Endothelial cell of umbilical vein (primary cell): ENCODE measurements around the gene SDF2. TPM values are rescaled to one million over a fixed set of nuclear protein-coding genes. Genes with fewer than 3 reads are reported as not detected.
A peak's percentile ranks its signal among the peaks of the same experiment; 100 is the strongest.

Experiments used
- BruUV-seq: library from RNA; stranded (reverse); fragments of 400-500 nt; replicated peaks from 2 replicates; lab custom pipeline; 2021; lab: Mats Ljungman, UMichigan
- CTCF ChIA-PET: fragments of 300-600, 350-600 bp; sonication (Branson Sonifier 250); formaldehyde crosslinking; loops from one replicate; lab custom pipeline; 2021; ENCODE audit warnings: antibody characterized with exemption, inconsistent platforms; lab: Charles Lee
- POLR2A ChIA-PET: fragments of 300-600, 350-600 bp; sonication (Branson Sonifier 250); formaldehyde crosslinking; loops from one replicate; lab custom pipeline; 2021; ENCODE audit warnings: antibody characterized with exemption, inconsistent platforms; lab: Charles Lee
- DNase-seq: peaks from one replicate; pipeline ENCODE4 v3.0.0-alpha.2; 2011; ENCODE audit warnings: low read depth, low spot score
- FAIRE-seq: peaks from 2 replicates; lab custom pipeline; 2011; peaks lifted over from hg19 to GRCh38; lab: Jason Lieb, UNC
- H2AFZ ChIP-seq: 2 replicates; pipeline ENCODE4 v1.6.0; 2012; ENCODE audit warnings: low read depth, low read length, control low read depth, inconsistent platforms
- H3K27ac ChIP-seq: 2 replicates; pipeline ENCODE4 v1.5.1; 2011; ENCODE audit warnings: low read depth, mild to moderate bottlenecking, control low read depth, low read length, moderate library complexity; ENCODE audit not compliant: insufficient read depth
- H3K27me3 ChIP-seq, 2 experiments: 2 replicates each; pipeline versions ENCODE4 v1.6.0 to v1.6.1; 2011; ENCODE audit warnings: low read length in 2 of 2, mixed read lengths in 1 of 2; ENCODE audit not compliant: control insufficient read depth in 2 of 2, insufficient read depth in 2 of 2
- H3K36me3 ChIP-seq, 2 experiments: 2 replicates in 1 of 2; 3 replicates in 1 of 2; pipeline ENCODE4 v1.5.1; 2011; ENCODE audit warnings: low read length in 2 of 2, mild to moderate bottlenecking in 1 of 2, moderate library complexity in 1 of 2; ENCODE audit not compliant: control insufficient read depth in 2 of 2, insufficient read depth in 2 of 2; ENCODE audit errors: extremely low read depth in 1 of 2
- H3K4me1 ChIP-seq: 3 replicates; pipeline ENCODE4 v1.5.1; 2011; ENCODE audit warnings: mild to moderate bottlenecking, low read length; ENCODE audit not compliant: control insufficient read depth, insufficient read depth; ENCODE audit errors: extremely low read depth
- H3K4me2 ChIP-seq: 2 replicates; pipeline ENCODE4 v1.6.1; 2011; ENCODE audit warnings: low read length, control low read depth, mixed read lengths; ENCODE audit not compliant: insufficient read depth
- H3K4me3 ChIP-seq, 3 experiments: fragments of 200-600 bp in 1 of 3; sonication (generic), shearing (Covaris generic) in 1 of 3; replicated peaks in 1 of 3; 2 replicates each; pipeline ENCODE4 v1.5.1; 2011 to 2016; ENCODE audit warnings: control low read depth in 3 of 3, low read length in 3 of 3, mild to moderate bottlenecking in 2 of 3, inconsistent platforms in 1 of 3, low read depth in 1 of 3, moderate library complexity in 1 of 3; ENCODE audit not compliant: insufficient read depth in 1 of 3
- H3K79me2 ChIP-seq: 2 replicates; pipeline ENCODE4 v1.6.0; 2012; ENCODE audit warnings: low read length, inconsistent platforms; ENCODE audit not compliant: control insufficient read depth, insufficient read depth
- H3K9ac ChIP-seq: replicated peaks from 2 replicates; pipeline ENCODE3; 2011; ENCODE audit warnings: low read length, control low read depth; ENCODE audit not compliant: insufficient read depth; ENCODE audit errors: extremely low read depth
- H3K9me1 ChIP-seq: replicated peaks from 3 replicates; pipeline ENCODE4 v1.6.0; 2011; ENCODE audit warnings: mild to moderate bottlenecking, low read length; ENCODE audit not compliant: control insufficient read depth, insufficient read depth; ENCODE audit errors: extremely low read depth
- H3K9me3 ChIP-seq: replicated peaks from 2 replicates; pipeline ENCODE4 v1.5.1; 2012; ENCODE audit warnings: low read length, inconsistent platforms; ENCODE audit not compliant: control insufficient read depth, insufficient read depth
- H4K20me1 ChIP-seq: replicated peaks from 2 replicates; pipeline ENCODE3; 2011; ENCODE audit warnings: mild to moderate bottlenecking, low read length; ENCODE audit not compliant: control insufficient read depth, insufficient read depth; ENCODE audit errors: extremely low read depth
- FOS ChIP-seq: IDR thresholded peaks from 2 replicates; pipeline ENCODE4 v1.6.1; 2011; ENCODE audit warnings: mild to moderate bottlenecking, low read length, moderate library complexity, borderline replicate concordance; ENCODE audit not compliant: insufficient read depth
- GATA2 ChIP-seq: IDR thresholded peaks from 2 replicates; pipeline ENCODE4 v1.7.0; 2011; ENCODE audit warnings: low read depth, mild to moderate bottlenecking, moderate library complexity, mixed read lengths, low read length; ENCODE audit not compliant: insufficient read length, insufficient read depth
- JUN ChIP-seq: IDR thresholded peaks from 2 replicates; pipeline ENCODE4 v1.6.1; 2011; ENCODE audit warnings: borderline replicate concordance, low read depth; ENCODE audit not compliant: insufficient read length, insufficient read depth
- POLR2A ChIP-seq: IDR thresholded peaks from 2 replicates; pipeline ENCODE4 v1.6.1; 2012; ENCODE audit warnings: low read depth, mild to moderate bottlenecking, control low read depth, low read length
- dilution Hi-C: fragments of 300-500 bp; cut with MboI; formaldehyde crosslinking; loops from one replicate; pipeline ENCODE4 v1.15.0; 2019; ENCODE audit warnings: low sequenced_read_pairs; ENCODE audit not compliant: extremely low pct_ligation_motif_present
- intact Hi-C: fragments of 100-400 bp; cut with micrococcal nuclease; formaldehyde crosslinking; loops from one replicate; pipeline ENCODE4 v1.10.0; 2022
- polyA plus RNA-seq, 4 experiments: library from polyadenylated mRNA; depleted of rRNA in 3 of 4; stranded (reverse) in 3 of 4; unstranded in 1 of 4; fragments of >200 nt; gene quantifications; 2 replicates each; pipeline versions ENCODE4 v1.2.1 to v1.2.3, GENCODE V29; 2011 to 2012; ENCODE audit warnings: missing spikeins in 1 of 4
- total RNA-seq: library from RNA; stranded (reverse); gene quantifications from 2 replicates; pipeline ENCODE4 v1.2.3, GENCODE V29; 2021

Gene SDF2
- total and polyA plus RNA-seq, 2 donors (not counting 3 experiments of a cell fraction or from before 2014, with no cell fraction given): 52.6 to 77.9 TPM

DNA sequence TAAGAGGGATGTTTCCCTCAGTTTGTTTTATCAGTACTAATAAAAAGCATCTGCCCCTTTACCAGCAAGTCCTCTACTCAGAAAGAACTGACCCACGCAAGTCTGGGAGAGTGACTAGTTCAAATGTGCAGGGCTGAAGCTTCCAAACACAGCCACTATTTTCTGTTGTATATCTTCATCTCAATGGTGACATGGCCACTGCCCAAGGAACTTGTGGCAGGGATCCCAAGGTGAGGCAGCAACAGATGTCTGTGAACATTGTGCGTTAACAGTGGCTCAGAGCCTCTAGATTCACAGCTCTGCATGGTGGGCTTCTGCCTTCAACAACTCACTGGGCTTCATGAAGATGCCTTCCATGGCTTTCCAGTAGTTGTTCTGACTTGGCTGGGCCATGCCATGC, 13.0 kb downstream of the SDF2 start:
- FAIRE-seq (no peak), DNase-seq (no peak)
- peaks cover 7 to 11% of the 10 kb centered on the region in 2 experiments for H3K36me3 ChIP-seq
- no peak overlapping the region for H3K9ac ChIP-seq
- no peak overlapping the region for H3K4me3 ChIP-seq
- H3K27me3 ChIP-seq: no peaks in the 10 kb centered on the region
- CTCF ChIA-PET: interaction anchor here (0.8 to 2.8 kb wide), 4 partner anchors 9 to 305 kb away, joined by 3 to 49 read pairs (median 5); partner anchors contain the start of genes SDF2 and SUPT6H
- intact Hi-C loops (loop anchor here (5.0 kb wide), 1 partner anchor 69 kb away; the partner anchor contains the start of genes RAB34 and RPL23A), dilution Hi-C loops (no loop called here)
- H3K4me1 ChIP-seq: peaks cover 18% of the 10 kb centered on the region
- POLR2A ChIA-PET: no interaction called here
- H3K9me3 ChIP-seq: no peaks in the 10 kb centered on the region
- peaks cover 12% of the 10 kb centered on the region for H3K79me2 ChIP-seq
- H3K27ac ChIP-seq: no peak overlapping the region
- H4K20me1 ChIP-seq: no peaks in the 10 kb centered on the region
- TF ChIP-seq GATA2 (no peak), FOS (no peak), JUN (no peak)
- BruUV-seq: no TSS peak
- no peak overlapping the region for H3K4me2 ChIP-seq
- no peak overlapping the region for H2AFZ ChIP-seq
- H3K9me1 ChIP-seq: no peaks in the 10 kb centered on the region

DNA sequence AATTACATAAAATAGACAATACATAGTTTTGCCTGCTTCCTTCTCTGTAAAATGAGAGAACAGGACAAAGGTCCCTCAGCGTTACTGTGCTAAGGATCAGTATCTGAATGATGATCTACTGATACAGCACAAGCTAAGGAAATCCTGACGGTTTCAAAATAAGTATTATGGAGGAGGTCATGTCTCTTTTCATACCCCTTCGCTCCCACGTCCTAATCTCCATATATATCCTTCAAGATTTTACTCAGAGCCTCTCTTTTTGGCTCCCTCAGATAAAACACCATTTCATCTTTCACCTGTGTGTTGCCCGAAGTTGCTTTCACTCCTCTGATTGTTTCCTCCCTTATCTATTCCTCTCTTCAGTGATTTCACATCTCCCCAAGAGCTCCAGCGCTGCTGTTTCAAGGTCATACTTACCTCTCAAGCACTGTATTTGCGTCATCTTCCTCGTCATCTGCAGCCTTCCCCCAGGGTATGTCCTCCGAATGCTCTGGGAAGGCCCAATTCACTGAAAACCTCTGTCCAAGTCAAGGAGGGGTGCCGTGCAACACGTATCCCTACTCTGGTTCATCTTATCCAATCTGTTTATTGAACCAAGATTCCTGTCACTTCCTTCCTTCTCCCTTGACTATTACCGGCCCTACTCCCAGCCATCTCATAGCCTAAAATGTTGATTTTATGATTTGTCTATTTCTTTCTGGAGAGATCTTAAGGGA, 15.5 kb downstream of the SDF2 start:
- TF ChIP-seq FOS (no peak), POLR2A (peak; percentile 41)

More for the DNA sequence above, 15.5 kb downstream of the SDF2 start:
- Histone ChIP-seq H3K79me2 (peaks cover 23% of the 10 kb centered on the region), H3K9ac (peak overlapping the region; percentile 17), H3K4me2 (peak overlapping the region; percentile 7), H3K27me3 (no peaks in the 10 kb centered on the region), H3K36me3 (peaks cover 18 to 19% of the 10 kb centered on the region in 2 experiments), H3K9me1 (no peaks in the 10 kb centered on the region), H3K4me1 (peaks cover 23% of the 10 kb centered on the region), H3K4me3 (no peak overlapping the region), H2AFZ (peak overlapping the region; percentile 72), H3K27ac (peak overlapping the region; percentile 55), H4K20me1 (no peaks in the 10 kb centered on the region), H3K9me3 (no peaks in the 10 kb centered on the region)
- CTCF ChIA-PET: interaction anchor here (0.7 to 2.8 kb wide), 22 partner anchors 9 to 471 kb away, joined by 3 to 49 read pairs (median 5); partner anchors contain the start of genes RPL23A, SDF2, SUPT6H and TLCD1
- no peak for DNase-seq
- intact Hi-C loops (loop anchor here (2.0 to 5.0 kb wide), 2 partner anchors 17 to 71 kb away; partner anchors contain the start of genes RAB34, RPL23A and SUPT6H), dilution Hi-C loops (no loop called here)
- FAIRE-seq: no peak
- POLR2A ChIA-PET: no interaction called here
- no TSS peak for BruUV-seq
